HG02571 (cell line): ENCODE data around the gene OTUD5.
A peak's percentile ranks its signal among the peaks of the same experiment; 100 is the strongest.

Experiments
- ATAC-seq: cut with Tn5 transposase; IDR thresholded peaks from one replicate; pipeline ENCODE4 v1.9.1; 2021; ENCODE audit warnings: mild to moderate bottlenecking, moderate library complexity; ENCODE audit not compliant: unreplicated experiment

Gene OTUD5

GRCh38 chrX:48972220-48973164 lies 15.1 kb upstream of the OTUD5 start:
- no peak for ATAC-seq

- ATAC-seq = no peak
Observed at GRCh38 chrX:48971249-48972219, 14.1 kb upstream of the OTUD5 start, which contains the start of gene KCND1. Gene KCND1, minus strand, starts transcription at chrX:48971844. Its CDS starts 1,573 bp downstream, at chrX:48970271.

- ATAC-seq = no peak
Observed at GRCh38 chrX:48969471-48969870, 12.1 kb upstream of the OTUD5 start.

GRCh38 chrX:48968377-48968776 lies 11.0 kb upstream of the OTUD5 start:
- ATAC-seq = no peak

DNA sequence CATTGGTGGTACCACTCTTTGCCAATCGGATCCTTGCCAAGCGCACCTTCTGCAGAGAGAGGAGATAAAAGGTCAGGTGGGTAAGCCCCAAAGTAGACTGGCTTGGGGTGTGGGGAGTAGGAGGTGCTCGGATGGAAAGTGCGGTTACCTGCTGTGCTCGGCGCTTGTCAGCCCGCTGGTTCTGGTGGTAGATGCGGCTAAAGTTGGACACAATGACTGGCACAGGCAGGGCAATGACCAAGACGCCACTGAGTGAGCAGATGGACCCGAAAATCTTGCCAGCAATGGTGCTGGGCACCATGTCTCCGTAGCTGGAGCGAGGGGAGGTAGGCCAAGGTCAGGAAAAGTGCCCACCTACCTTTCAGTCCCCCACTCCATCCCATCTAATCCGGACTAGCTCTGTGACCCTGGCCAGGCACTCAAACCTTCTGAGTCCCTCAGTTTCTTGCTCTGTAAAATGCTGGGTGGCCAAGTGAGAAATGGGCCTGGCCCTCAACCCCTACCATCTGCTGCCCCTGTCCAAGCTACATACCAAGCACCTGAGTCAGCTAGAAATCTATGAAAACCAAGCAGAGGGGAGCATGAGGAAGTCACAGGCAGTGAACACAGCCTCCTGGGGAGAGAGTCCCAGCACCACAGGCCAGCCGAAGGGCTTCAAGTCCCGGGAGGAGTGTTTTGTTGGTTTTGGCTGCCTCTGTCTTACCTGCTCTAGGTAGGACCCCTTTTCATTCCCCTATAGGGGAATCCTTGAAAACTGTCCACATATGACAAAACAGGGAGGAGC lies 9.6 kb upstream of the OTUD5 start:
- no peak for ATAC-seq

DNA sequence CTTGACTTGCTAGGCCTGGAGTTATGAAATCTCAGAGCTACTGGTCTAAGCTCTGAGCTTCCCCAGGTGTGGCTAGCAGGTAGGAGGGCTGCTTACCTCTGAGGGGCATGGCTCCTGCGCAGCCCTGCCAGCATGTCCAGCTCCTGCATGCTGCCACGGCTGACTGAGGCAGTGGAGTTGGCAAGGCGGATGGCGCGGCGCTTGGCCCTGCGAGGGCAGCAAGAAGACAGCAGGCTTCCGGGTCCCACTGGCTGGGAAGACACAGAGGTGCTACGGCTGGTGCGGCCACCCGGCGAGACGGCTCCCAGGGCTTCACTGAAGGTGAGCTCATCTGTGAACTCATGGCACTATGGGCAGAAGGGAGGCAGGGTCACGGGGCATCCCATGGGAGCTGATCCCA lies 8.6 kb upstream of the OTUD5 start:
- no peak for ATAC-seq

DNA sequence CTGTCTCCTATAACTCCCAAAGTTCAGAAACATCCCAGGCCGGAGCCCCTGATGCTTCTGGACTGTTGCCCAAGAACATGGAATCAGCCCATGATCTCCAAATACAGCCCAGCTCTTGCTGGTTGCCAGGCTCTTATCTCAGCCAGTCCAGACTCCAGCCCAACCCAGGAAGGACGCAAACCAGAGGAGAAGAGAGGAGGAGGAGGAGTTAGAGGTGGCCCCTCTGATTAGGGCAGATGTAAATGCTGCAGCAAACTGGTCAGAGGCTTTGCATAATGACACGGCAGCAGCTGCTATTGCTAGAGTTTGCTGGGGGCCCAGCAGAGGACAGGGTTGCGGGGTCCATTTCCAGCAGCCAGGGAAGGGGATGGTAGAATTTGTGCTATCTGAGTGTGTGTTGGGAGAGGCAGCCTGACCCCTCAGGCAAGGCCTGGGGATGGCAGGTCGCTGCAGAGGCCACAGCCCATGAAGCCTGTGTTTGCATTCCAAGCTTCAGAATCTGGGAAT lies 4.2 kb upstream of the OTUD5 start:
- ATAC-seq = no peak

DNA sequence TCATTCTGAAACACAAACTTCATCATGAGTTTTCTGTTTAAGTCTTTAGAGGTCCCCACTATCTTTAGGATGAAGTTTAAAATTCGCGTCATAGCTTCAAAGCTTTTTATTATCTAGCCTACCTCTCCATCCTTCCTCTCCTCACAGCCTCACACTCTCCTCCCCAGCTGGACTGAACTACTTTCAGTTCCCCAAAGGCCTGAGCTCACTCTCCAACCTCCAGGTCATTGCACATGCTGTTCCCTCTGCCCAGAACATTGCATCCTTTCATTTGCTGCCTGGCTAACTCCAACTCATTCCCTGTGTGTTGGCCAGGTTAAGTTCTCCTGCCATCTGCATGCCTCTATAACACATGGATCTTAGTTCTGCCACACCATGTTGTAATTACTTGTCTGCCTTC lies 2.9 kb upstream of the OTUD5 start:
- no peak for ATAC-seq

GRCh38 chrX:48958635-48959094 lies 1.3 kb upstream of the OTUD5 start:
- ATAC-seq = no peak

GRCh38 chrX:48957827-48958634 lies 624 bp upstream of the OTUD5 start:
- peak; percentile 76 for ATAC-seq

GRCh38 chrX:48956728-48957414 lies 536 bp downstream of the OTUD5 start:
- peak; percentile 2 for ATAC-seq

- no peak for ATAC-seq
Observed at GRCh38 chrX:48948589-48948988, 8.8 kb downstream of the OTUD5 start.

DNA sequence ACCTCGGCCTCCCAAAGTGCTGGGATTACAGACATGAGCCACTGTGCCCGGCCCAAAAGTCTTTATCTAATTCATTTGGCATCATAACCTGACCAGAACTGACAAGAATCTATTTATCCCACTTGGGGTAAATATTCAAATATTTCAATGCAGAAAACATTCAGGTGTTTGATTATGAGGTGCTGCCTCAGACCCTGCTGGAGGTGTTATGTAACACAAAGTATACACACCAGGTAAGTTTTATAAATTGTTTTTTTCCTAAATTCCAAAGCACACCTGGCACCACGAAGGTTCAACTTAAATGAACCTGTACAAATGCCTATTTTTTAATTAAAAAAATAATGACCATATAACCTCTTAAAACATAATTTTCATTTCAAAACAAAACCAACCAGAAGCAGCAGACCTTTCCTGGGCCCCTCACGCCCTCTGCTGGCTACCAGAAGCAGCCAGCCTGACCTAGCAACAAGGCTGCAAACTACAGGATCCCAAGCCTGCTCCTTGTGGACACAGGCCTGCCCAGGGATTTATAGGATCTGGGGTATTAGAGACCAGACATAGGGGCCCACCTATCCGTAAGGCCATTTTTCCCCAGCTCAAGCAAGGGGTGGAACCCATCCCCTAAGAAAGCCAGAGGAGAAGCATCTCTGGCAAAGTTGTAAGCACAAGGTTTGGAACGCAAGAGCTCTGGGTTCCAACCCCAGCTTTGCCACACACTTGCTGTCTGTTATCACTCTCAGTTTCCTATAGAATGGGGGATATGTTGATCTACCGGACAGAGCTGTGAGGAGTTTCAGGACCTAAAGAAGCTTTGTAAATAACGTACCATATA lies 11.7 kb downstream of the OTUD5 start:
- ATAC-seq = no peak

DNA sequence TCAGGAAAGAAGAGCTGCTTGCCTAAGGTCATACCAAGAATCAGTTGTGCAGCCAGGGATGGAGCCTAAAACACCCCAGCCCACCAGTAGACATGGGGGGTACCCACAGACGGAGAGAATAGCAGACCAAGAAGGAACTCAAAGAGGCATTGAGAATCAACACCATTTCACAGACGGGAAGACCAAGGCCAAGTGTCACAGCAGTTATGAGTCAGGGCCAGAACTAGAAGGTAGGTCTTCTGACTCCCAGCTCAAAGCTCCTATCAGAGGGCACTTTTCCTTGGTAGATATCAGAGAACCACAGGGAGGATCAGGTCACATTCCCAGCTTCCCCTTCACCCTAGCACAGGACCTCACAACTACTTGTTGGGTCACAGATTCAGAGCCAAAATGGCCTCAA lies 14.5 kb downstream of the OTUD5 start:
- ATAC-seq = no peak

DNA sequence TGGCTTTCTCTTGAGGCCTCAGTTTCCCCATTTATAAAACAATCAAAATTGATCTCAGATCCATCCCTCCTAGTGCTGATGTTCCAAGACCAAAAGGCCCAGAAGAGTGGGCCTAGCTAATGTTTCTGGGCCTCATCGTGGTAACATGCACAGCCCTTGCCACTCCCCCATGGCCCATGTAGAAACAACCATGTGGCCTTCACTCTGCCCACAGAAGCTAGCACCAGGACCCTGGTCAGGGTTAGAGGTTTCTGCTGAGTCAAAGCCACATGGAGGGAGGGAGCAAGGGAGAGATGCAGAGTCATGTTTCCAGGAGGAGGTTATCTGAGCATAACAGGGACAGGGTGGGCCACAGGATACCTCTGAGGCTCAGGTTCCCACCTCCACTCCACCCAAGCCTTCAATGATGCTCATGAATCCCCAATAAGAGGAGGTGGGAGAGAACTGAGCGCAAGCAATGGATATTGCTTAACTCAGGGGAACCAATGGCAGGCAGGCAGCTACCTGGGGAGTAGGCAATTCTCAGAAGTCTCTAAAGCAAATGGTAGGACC lies 16.9 kb downstream of the OTUD5 start:
- ATAC-seq = no peak

- ATAC-seq = no peak
Observed at GRCh38 chrX:48939524-48940228, 17.7 kb downstream of the OTUD5 start.
